Peyer's patch (tissue), 4 donors: ENCODE results near the gene FSTL1. TPM values are rescaled to one million over a fixed set of nuclear protein-coding genes. Genes with fewer than 3 reads are reported as not detected.

Source experiments
- DNase-seq, 3 donors: peaks; one replicate each; pipeline ENCODE4 v3.0.0-alpha.2; 2017 to 2019
- H3K27ac ChIP-seq, 4 donors: fragments of 200-600 bp; sonication (generic); one replicate each; pipeline ENCODE4 v1.5.1; 2016 to 2019
- H3K27me3 ChIP-seq, 2 donors: fragments of 200-600 bp; sonication (generic); one replicate each; pipeline ENCODE4 v1.5.1; 2019
- H3K36me3 ChIP-seq, 3 donors: fragments of 200-600 bp; sonication (generic); one replicate each; pipeline ENCODE4 v1.5.1; 2016 to 2019
- H3K4me1 ChIP-seq, 4 donors: fragments of 200-600 bp; sonication (generic); one replicate each; pipeline ENCODE4 v1.5.1; 2016 to 2019
- H3K4me3 ChIP-seq, 4 donors: fragments of 200-600 bp; sonication (generic); 1 replicate in 3 of 4; 2 replicates in 1 of 4; pipeline ENCODE4 v1.5.1; 2016 to 2019; ENCODE audit warnings: mild to moderate bottlenecking in 1 of 4
- H3K9me3 ChIP-seq, 4 donors: fragments of 200-600 bp; sonication (generic); one replicate each; pipeline ENCODE4 v1.5.1; 2016 to 2019; ENCODE audit warnings: mild to moderate bottlenecking in 1 of 4
- POLR2A ChIP-seq, 2 donors: fragments of 450-650 bp; IDR thresholded peaks; one replicate each; pipeline ENCODE4 v1.5.1; 2017; ENCODE audit warnings: antibody characterized with exemption in 2 of 2, mild to moderate bottlenecking in 2 of 2, moderate library complexity in 2 of 2
- total RNA-seq, 4 donors: library from RNA; depleted of rRNA; stranded (reverse); fragments of >200 nt; gene quantifications; one replicate each; pipeline ENCODE4 v1.1.0, GENCODE V29; 2016
- TF ChIP-seq, protein P1 (sequence below), 6 experiments: fragments of 450-650 bp in 4 of 6; fragments of 200-600 bp in 2 of 6; sonication (generic) in 1 of 6; IDR thresholded peaks; one replicate each; pipeline ENCODE4 v1.5.1; 2017 to 2019; ENCODE audit warnings: antibody characterized with exemption in 6 of 6, mild to moderate bottlenecking in 3 of 6, moderate library complexity in 1 of 6

FSTL1 gene
- total RNA-seq, 4 donors from 2014 or later: 22.2 to 84.2 (median 59.8) TPM

DNA sequence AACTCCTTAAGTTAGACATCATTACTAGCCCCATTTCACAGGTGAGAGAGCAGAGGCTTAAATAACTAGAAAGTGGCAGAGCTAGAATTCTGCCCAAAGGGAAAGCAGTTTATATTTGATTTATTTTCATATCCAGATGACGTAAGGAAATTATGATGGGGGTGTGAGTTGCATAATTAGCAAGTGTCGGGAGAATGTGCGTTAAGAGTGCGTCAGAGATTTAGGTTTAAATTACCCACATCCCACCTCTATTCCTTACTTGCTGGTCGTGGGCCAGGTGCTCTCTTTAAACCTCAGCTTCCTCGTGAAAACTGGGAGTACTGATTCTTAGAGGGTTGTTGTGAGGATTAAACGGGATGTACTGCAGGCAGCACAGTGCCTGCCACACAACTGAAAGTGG, 32.3 kb downstream of the FSTL1 start:
- TF ChIP-seq, protein P1, sequence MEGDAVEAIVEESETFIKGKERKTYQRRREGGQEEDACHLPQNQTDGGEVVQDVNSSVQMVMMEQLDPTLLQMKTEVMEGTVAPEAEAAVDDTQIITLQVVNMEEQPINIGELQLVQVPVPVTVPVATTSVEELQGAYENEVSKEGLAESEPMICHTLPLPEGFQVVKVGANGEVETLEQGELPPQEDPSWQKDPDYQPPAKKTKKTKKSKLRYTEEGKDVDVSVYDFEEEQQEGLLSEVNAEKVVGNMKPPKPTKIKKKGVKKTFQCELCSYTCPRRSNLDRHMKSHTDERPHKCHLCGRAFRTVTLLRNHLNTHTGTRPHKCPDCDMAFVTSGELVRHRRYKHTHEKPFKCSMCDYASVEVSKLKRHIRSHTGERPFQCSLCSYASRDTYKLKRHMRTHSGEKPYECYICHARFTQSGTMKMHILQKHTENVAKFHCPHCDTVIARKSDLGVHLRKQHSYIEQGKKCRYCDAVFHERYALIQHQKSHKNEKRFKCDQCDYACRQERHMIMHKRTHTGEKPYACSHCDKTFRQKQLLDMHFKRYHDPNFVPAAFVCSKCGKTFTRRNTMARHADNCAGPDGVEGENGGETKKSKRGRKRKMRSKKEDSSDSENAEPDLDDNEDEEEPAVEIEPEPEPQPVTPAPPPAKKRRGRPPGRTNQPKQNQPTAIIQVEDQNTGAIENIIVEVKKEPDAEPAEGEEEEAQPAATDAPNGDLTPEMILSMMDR (IDR thresholded peaks at IDR 0.05): no peak
- TF ChIP-seq POLR2A (IDR thresholded peaks at IDR 0.05): no peak
- Histone ChIP-seq H3K36me3 (no peaks in the 10 kb centered on the region), H3K9me3 (no peaks in the 10 kb centered on the region), H3K4me3 (no peak overlapping the region), H3K27ac (peak overlapping the region in 2 of 4 donors; percentile 3 to 77), H3K4me1 (peaks cover 0 to 35% (median 0%) of the 10 kb centered on the region in 4 donors), H3K27me3 (no peaks in the 10 kb centered on the region)
- no peak for DNase-seq

DNA sequence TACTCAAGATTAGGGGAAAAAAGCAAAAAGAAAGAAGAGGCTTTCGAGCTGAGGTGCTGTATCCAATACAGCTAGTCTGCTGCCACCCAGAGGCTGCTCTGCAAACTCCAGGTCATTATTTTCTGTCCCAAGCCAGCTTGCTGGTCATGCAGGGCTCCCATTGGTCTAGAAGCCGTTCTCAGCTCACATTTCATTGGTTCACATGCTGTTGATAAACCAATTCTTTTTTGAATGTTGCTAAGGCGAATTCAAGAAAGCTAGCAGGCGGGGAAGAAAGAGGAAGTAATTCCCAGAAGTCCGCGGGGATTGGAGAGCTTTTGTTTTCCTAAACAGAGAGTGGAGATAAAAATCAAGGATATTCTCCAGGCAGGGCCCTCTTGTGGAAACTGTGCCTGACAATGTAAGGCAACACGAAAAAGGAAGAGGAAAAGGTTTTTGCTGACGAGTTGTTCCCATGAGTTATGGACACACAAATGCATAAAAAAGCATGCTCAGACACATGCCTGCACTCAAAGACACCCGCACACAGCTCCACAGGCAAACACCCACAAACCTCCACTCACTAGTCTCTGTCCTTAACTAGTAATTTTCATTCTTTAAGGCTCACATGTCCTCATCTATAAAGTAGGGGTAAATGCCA, 33.4 kb downstream of the FSTL1 start:
- Histone ChIP-seq H3K36me3 (no peaks in the 10 kb centered on the region), H3K27ac (peak overlapping the region; percentile 33 to 62 (median 44)), H3K4me1 (peaks cover 0 to 40% (median 0%) of the 10 kb centered on the region in 4 donors), H3K27me3 (no peaks in the 10 kb centered on the region), H3K9me3 (no peaks in the 10 kb centered on the region), H3K4me3 (peak overlapping the region; percentile 23 to 44 (median 35))
- peak; percentile 87 to 97 (median 90) for DNase-seq
- TF ChIP-seq, protein P1 (IDR thresholded peaks at IDR 0.05): peak; percentile 71 to 95 (median 88)
- TF ChIP-seq POLR2A (IDR thresholded peaks at IDR 0.05): no peak

DNA sequence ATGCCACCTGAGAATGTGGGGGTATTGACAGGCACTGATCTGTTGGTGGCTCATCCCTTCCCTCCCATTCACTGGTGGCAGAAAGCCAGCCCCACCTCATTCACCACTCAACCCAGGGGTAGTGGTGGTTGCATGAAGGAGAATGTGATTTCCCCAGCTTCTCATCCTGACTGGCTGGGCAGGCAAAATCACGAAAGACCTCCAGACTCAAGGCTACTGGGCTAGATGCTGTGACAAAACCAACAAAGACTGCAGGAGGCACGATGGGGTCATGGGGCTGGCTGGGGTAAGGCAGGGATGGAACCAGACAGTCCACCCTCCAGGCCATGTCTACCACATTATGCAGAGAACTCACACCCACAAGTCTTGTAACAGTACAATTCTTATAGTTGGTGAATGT, 33.9 kb downstream of the FSTL1 start:
- no peak for DNase-seq
- no peaks in the 10 kb centered on the region for H3K27me3 ChIP-seq
- peak overlapping the region in 1 of 4 donors; percentile 33 for H3K27ac ChIP-seq
- H3K4me3 ChIP-seq: no peak overlapping the region
- H3K36me3 ChIP-seq: no peaks in the 10 kb centered on the region
- TF ChIP-seq, protein P1 (IDR thresholded peaks at IDR 0.05): no peak
- TF ChIP-seq POLR2A (IDR thresholded peaks at IDR 0.05): no peak
- H3K4me1 ChIP-seq: peaks cover 0 to 40% (median 0%) of the 10 kb centered on the region in 4 donors
- H3K9me3 ChIP-seq: no peaks in the 10 kb centered on the region

DNA sequence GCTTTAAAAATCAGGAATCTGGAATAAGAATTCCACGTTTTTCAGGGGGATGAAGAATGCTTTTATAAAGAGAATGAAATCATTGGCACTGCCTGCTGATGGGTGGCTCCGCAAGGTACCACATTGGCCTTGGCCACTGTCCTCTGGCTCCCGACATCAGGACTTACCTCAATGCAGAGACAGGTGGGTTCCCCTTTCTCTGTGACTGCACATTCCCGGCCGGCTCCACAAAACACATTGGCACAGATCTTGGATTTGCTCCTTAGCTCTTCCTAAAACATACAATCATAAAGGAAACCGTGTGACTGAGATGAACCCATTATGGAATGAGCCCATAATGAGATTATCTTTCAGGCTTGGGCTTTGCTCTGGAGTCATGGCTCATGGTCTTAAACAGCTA, 35.0 kb downstream of the FSTL1 start:
- no peak for TF ChIP-seq POLR2A (IDR thresholded peaks at IDR 0.05)
- TF ChIP-seq, protein P1 (IDR thresholded peaks at IDR 0.05): no peak
- Histone ChIP-seq H3K27ac (no peak overlapping the region), H3K4me1 (peaks cover 0 to 40% (median 0%) of the 10 kb centered on the region in 4 donors)

DNA sequence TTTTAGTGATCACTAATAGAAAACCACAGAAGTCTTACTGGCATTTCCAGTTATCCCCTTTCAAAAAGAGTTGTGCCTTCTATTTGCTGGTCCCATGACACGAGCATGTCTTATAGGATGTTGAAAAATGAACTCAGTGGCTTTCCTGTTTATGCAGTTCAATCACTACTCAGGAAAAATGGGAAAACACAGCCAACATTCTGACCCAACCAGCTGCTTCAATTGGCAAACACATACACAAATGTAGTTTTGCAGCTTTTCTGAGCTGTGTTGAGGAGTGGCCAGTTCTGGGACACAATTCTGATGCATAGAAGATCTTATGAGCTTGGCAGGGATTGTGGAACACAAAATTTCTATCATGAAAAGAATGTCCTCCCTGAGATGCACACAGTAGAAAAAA, 40.3 kb downstream of the FSTL1 start:
- H3K9me3 ChIP-seq: no peaks in the 10 kb centered on the region
- no peak for DNase-seq
- H3K36me3 ChIP-seq: peaks cover 0 to 46% (median 0%) of the 10 kb centered on the region in 3 donors
- TF ChIP-seq, protein P1 (IDR thresholded peaks at IDR 0.05): no peak
- no peak for TF ChIP-seq POLR2A (IDR thresholded peaks at IDR 0.05)
- H3K4me1 ChIP-seq: peaks cover 0 to 5% (median 0%) of the 10 kb centered on the region in 4 donors
- no peak overlapping the region for H3K4me3 ChIP-seq
- no peaks in the 10 kb centered on the region for H3K27me3 ChIP-seq
- no peak overlapping the region for H3K27ac ChIP-seq

More for the DNA sequence above, 35.0 kb downstream of the FSTL1 start:
- H3K9me3 ChIP-seq: no peaks in the 10 kb centered on the region
- no peak for DNase-seq
- no peaks in the 10 kb centered on the region for H3K27me3 ChIP-seq
- H3K4me3 ChIP-seq: no peak overlapping the region
- H3K36me3 ChIP-seq: peaks cover 0 to 10% (median 0%) of the 10 kb centered on the region in 3 donors
